PC-3 (cell line): ENCODE measurements around the gene TSHZ3. TPM values are rescaled to one million over a fixed set of nuclear protein-coding genes. Genes with fewer than 3 reads are reported as not detected.

Source experiments
- ATAC-seq: fragments of 200-7000 bp; cut with Tn5 transposase; 2 replicates; pipeline ENCODE4 v1.9.1; 2020; ENCODE audit warnings: mild to moderate bottlenecking, moderate library complexity
- BruUV-seq: library from RNA; stranded (reverse); fragments of 400-500 nt; replicated peaks from 2 replicates; lab custom pipeline; 2021; lab: Mats Ljungman, UMichigan
- CTCF ChIA-PET: fragments of 300-600 bp; sonication (Branson Sonifier 250); formaldehyde crosslinking; loops from one replicate; lab custom pipeline; 2022; ENCODE audit warnings: antibody characterized with exemption; lab: Charles Lee
- POLR2A ChIA-PET: fragments of 300-600 bp; sonication (Branson Sonifier 250); formaldehyde crosslinking; loops from one replicate; lab custom pipeline; 2022; ENCODE audit warnings: antibody characterized with exemption; ENCODE audit not compliant: unreplicated experiment; lab: Charles Lee
- DNase-seq: peaks from one replicate; pipeline ENCODE4 v3.0.0-alpha.2; 2015
- H2AFZ ChIP-seq: fragments of 300-600 bp; sonication (generic); 2 replicates; pipeline ENCODE4 v1.6.0; 2016; ENCODE audit warnings: antibody characterized with exemption, low read length
- H3F3A ChIP-seq: fragments of 300-600 bp; sonication (generic); one replicate; pipeline ENCODE4 v1.6.0; 2017; ENCODE audit warnings: antibody characterized with exemption, low read length, control low read depth, mild to moderate bottlenecking; ENCODE audit not compliant: unreplicated experiment
- H3K27ac ChIP-seq: fragments of 300-600 bp; sonication (generic); 2 replicates; pipeline ENCODE4 v1.5.1; 2016; ENCODE audit warnings: mild to moderate bottlenecking, low read length
- H3K27me3 ChIP-seq: fragments of 300-600 bp; sonication (generic); 2 replicates; pipeline ENCODE4 v1.6.1; 2016; ENCODE audit warnings: low read length, mixed read lengths
- H3K36me3 ChIP-seq: fragments of 300-600 bp; sonication (generic); 2 replicates; pipeline ENCODE4 v1.6.1; 2016; ENCODE audit warnings: low read depth, mixed run types, low read length, mixed read lengths
- H3K4me1 ChIP-seq: fragments of 300-600 bp; sonication (generic); 2 replicates; pipeline ENCODE4 v1.5.1; 2016; ENCODE audit warnings: low read length; ENCODE audit not compliant: insufficient read depth
- H3K4me2 ChIP-seq: fragments of 300-600 bp; sonication (generic); 2 replicates; pipeline ENCODE4 v1.6.0; 2016; ENCODE audit warnings: low read length
- H3K4me3 ChIP-seq: fragments of 300-600 bp; sonication (generic); 2 replicates; pipeline ENCODE4 v1.5.1; 2016; ENCODE audit warnings: mild to moderate bottlenecking, low read length, mixed read lengths
- H3K79me2 ChIP-seq: fragments of 300-600 bp; sonication (generic); 2 replicates; pipeline ENCODE4 v1.6.1; 2017; ENCODE audit warnings: low read length, mixed read lengths
- H3K9ac ChIP-seq: fragments of 300-600 bp; sonication (generic); 2 replicates; pipeline ENCODE4 v1.6.0; 2016; ENCODE audit warnings: mild to moderate bottlenecking, low read length
- H3K9me2 ChIP-seq: fragments of 300-600 bp; sonication (generic); replicated peaks from 2 replicates; pipeline ENCODE4 v1.6.1; 2016; ENCODE audit warnings: mixed run types, low read length, mixed read lengths
- H3K9me3 ChIP-seq: fragments of 300-600 bp; sonication (generic); 2 replicates; pipeline ENCODE4 v1.6.1; 2016; ENCODE audit warnings: low read length, mixed read lengths
- H4K20me1 ChIP-seq: fragments of 300-600 bp; sonication (generic); 2 replicates; pipeline ENCODE4 v1.6.1; 2016; ENCODE audit warnings: low read length, mixed read lengths
- EZH2 ChIP-seq: fragments of 300-600 bp; sonication (generic); IDR thresholded peaks from one replicate; pipeline ENCODE4 v1.6.1; 2017; ENCODE audit warnings: antibody characterized with exemption, mild to moderate bottlenecking, low read length; ENCODE audit not compliant: unreplicated experiment
- EZH2phosphoT487 ChIP-seq: fragments of 300-600 bp; sonication (generic); IDR thresholded peaks from 2 replicates; pipeline ENCODE4 v1.6.1; 2018; ENCODE audit warnings: mild to moderate bottlenecking, antibody characterized with exemption, low read length, borderline replicate concordance
- intact Hi-C: fragments of 100-400 bp; cut with micrococcal nuclease; formaldehyde crosslinking; loops from 2 replicates; pipeline ENCODE4 v1.9.0; 2023
- total RNA-seq: library from RNA; depleted of rRNA; stranded (reverse); fragments of >200 nt; gene quantifications from 2 replicates; pipeline ENCODE4 v1.2.3, GENCODE V29; 2014
- TF ChIP-seq, protein P1 (sequence below): fragments of 300-600 bp; sonication (generic); conservative IDR thresholded peaks from 2 replicates; pipeline ENCODE4 v1.5.1; 2017; ENCODE audit warnings: antibody characterized with exemption, low read depth, mild to moderate bottlenecking, low read length

The TSHZ3 gene
- total RNA-seq, 1 experiment from 2014 or later = 0.18 TPM

DNA sequence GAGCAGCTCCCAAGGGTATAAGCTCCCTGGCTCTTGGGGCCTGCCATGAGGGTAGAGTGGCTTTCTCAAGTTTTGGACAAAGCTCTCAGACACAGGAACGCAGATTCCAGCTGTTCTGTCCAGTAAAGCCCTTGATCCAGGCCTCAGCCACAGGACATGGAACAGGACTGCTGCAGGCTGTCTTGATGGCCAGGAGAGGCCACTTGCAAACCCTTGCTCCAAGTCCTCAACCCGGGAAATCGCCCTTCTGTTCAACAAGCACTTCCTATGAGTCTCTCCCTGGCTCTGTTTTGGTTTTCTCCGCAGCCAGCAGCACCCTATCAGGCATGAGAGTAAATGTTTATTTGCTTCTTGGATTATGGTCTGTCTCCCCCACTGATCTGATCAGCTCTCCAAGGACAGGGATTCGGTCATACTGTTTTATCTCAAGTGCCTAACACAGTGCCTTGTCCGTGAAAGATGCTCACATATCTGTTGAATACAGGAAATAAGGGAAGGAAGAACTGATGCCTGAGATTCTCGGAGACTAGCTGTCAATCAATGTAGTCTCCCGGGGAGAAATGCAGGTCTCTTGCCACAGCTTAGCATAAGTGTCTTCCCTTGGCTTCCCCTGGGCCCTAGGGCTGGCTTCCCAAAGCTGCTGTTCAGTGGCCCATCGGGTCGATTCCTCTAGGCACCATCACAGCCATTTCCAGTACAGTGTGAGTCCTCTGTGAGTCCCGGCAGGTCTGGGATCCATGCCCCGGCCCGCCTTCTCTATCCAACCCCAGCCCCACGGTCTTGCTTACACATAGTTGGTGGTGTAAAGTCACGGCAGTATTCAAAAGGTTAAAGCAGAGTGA is 90.8 kb downstream of the TSHZ3 start:
- CTCF ChIA-PET = no interaction called here
- BruUV-seq = no TSS peak
- H3K4me3 ChIP-seq = no peak overlapping the region
- no peak overlapping the region for H2AFZ ChIP-seq
- POLR2A ChIA-PET = no interaction called here
- H3K27ac ChIP-seq = no peak overlapping the region
- H3K9me2 ChIP-seq = no peaks in the 10 kb centered on the region
- H3F3A ChIP-seq = no peaks in the 10 kb centered on the region
- H3K79me2 ChIP-seq = no peaks in the 10 kb centered on the region
- H3K9ac ChIP-seq = no peak overlapping the region
- intact Hi-C loops = no loop called here
- H3K9me3 ChIP-seq = no peaks in the 10 kb centered on the region
- H4K20me1 ChIP-seq = no peaks in the 10 kb centered on the region
- no peaks in the 10 kb centered on the region for H3K36me3 ChIP-seq
- H3K27me3 ChIP-seq = no peaks in the 10 kb centered on the region
- H3K4me1 ChIP-seq = no peaks in the 10 kb centered on the region
- no peak overlapping the region for H3K4me2 ChIP-seq
- TF ChIP-seq, protein P1, sequence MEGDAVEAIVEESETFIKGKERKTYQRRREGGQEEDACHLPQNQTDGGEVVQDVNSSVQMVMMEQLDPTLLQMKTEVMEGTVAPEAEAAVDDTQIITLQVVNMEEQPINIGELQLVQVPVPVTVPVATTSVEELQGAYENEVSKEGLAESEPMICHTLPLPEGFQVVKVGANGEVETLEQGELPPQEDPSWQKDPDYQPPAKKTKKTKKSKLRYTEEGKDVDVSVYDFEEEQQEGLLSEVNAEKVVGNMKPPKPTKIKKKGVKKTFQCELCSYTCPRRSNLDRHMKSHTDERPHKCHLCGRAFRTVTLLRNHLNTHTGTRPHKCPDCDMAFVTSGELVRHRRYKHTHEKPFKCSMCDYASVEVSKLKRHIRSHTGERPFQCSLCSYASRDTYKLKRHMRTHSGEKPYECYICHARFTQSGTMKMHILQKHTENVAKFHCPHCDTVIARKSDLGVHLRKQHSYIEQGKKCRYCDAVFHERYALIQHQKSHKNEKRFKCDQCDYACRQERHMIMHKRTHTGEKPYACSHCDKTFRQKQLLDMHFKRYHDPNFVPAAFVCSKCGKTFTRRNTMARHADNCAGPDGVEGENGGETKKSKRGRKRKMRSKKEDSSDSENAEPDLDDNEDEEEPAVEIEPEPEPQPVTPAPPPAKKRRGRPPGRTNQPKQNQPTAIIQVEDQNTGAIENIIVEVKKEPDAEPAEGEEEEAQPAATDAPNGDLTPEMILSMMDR = no peak
- TF ChIP-seq EZH2 = no peak
- TF ChIP-seq EZH2phosphoT487 = no peak
- no peak for ATAC-seq
- no peak for DNase-seq

DNA sequence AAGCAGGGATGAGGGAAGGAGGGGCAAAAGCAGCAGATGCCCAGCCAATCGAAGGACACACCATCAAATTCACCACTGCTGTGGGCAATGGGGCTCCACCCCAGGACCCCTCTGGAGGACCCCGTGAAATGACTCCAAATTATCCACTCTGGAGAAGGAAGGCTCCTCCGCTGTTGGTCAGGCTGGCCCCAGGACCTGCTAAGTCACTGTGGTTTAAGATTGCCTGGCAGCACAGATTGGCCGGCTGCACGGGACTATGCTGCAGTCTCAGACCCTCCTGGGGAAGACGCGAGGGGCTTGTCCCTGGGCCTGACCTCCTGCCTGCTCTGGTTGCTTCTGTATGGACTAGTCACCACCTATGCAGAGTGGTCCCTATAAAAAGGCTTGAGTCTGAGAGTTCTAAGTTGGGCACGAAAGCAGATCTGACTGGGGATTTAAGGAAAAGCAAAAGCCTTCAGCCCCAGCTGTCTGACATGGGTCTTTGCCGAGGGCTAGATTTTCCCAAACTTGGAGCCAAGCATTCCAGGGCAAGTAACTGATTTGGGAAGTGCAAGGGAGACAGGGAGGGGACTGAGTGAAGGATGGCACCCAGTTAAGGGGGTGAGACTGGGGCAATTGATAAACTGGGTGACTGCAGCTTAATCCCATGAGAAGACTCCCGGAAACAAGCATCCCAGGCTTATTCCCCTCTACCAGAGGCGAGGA is 91.7 kb downstream of the TSHZ3 start:
- ChIA-PET POLR2A (no interaction called here), CTCF (no interaction called here)
- no TSS peak for BruUV-seq
- intact Hi-C loops = no loop called here
- Histone ChIP-seq H2AFZ (no peak overlapping the region), H3K27me3 (no peaks in the 10 kb centered on the region), H3K9ac (no peak overlapping the region), H3F3A (no peaks in the 10 kb centered on the region), H3K36me3 (no peaks in the 10 kb centered on the region), H3K4me3 (no peak overlapping the region), H3K27ac (no peak overlapping the region), H4K20me1 (no peaks in the 10 kb centered on the region), H3K4me2 (no peak overlapping the region), H3K9me2 (no peaks in the 10 kb centered on the region), H3K9me3 (no peaks in the 10 kb centered on the region), H3K4me1 (no peaks in the 10 kb centered on the region), H3K79me2 (no peaks in the 10 kb centered on the region)
- TF ChIP-seq, protein P1 = no peak
- TF ChIP-seq EZH2phosphoT487 = no peak
- no peak for TF ChIP-seq EZH2
- DNase-seq = no peak
- no peak for ATAC-seq
